HS-5 (cell line): Measurements from ENCODE around the gene SETDB1.

Experiments used
- DNase-seq: peaks from one replicate; pipeline ENCODE4 v3.0.0-alpha.2; 2012; ENCODE audit warnings: low read depth

SETDB1 gene

GRCh38 chr1:151005729-151006319 lies 79.7 kb downstream of the SETDB1 start:
- no peak for DNase-seq

- DNase-seq: peak; percentile 49
These were observed 80.3 kb downstream of the SETDB1 start, which contains the start of gene MINDY1 for GRCh38 chr1:151006327-151007052. MINDY1 (minus strand) TSS chr1:151006902; CDS start chr1:151002617, 4,285 bp downstream.

- no peak for DNase-seq
These were observed 81.7 kb downstream of the SETDB1 start for GRCh38 chr1:151007853-151008243.

- DNase-seq: peak; percentile 83
These were observed 82.4 kb downstream of the SETDB1 start, which contains the start of gene PRUNE1 for GRCh38 chr1:151008244-151009205. PRUNE1 (plus strand) TSS chr1:151008449; CDS start chr1:151008633, 184 bp downstream.

GRCh38 chr1:151009206-151009587 lies 83.0 kb downstream of the SETDB1 start:
- DNase-seq: no peak

GRCh38 chr1:151009674-151010345 lies 83.6 kb downstream of the SETDB1 start:
- no peak for DNase-seq

GRCh38 chr1:151010346-151010726 lies 84.2 kb downstream of the SETDB1 start:
- no peak for DNase-seq

GRCh38 chr1:151011154-151011850 lies 85.1 kb downstream of the SETDB1 start:
- no peak for DNase-seq

- no peak for DNase-seq
These were observed 86.7 kb downstream of the SETDB1 start for GRCh38 chr1:151012684-151013471.

- DNase-seq: no peak
These were observed 87.4 kb downstream of the SETDB1 start for GRCh38 chr1:151013518-151013917.
